GM18873 (cell line): ENCODE data around the gene SPDL1.

Source experiments
- ATAC-seq: cut with Tn5 transposase; IDR thresholded peaks from one replicate; pipeline ENCODE4 v1.9.1; 2021; ENCODE audit warnings: mild to moderate bottlenecking, moderate library complexity, moderate number of reproducible peaks; ENCODE audit not compliant: unreplicated experiment, low FRiP score

The SPDL1 gene

GRCh38 chr5:169583424-169584220 lies at the start of gene SPDL1:
Gene SPDL1, plus strand, starts transcription at chr5:169583773. Its CDS starts 4,644 bp downstream, at chr5:169588417.
- peak; percentile 84 for ATAC-seq

GRCh38 chr5:169534311-169534880 lies 49.2 kb upstream of the SPDL1 start:
- no peak for ATAC-seq

- ATAC-seq = no peak
Observed at GRCh38 chr5:169534939-169535338, 48.6 kb upstream of the SPDL1 start.

- ATAC-seq = no peak
Observed at GRCh38 chr5:169538944-169539343, 44.6 kb upstream of the SPDL1 start.

- no peak for ATAC-seq
Observed at GRCh38 chr5:169542811-169543210, 40.8 kb upstream of the SPDL1 start.

GRCh38 chr5:169544264-169544950 lies 39.2 kb upstream of the SPDL1 start:
- ATAC-seq = no peak

GRCh38 chr5:169545762-169546161 lies 37.8 kb upstream of the SPDL1 start:
- no peak for ATAC-seq

- ATAC-seq = no peak
Observed at GRCh38 chr5:169546346-169546745, 37.2 kb upstream of the SPDL1 start.

- ATAC-seq = no peak
Observed at GRCh38 chr5:169547508-169547907, 36.1 kb upstream of the SPDL1 start.

- ATAC-seq = no peak
Observed at GRCh38 chr5:169548315-169548714, 35.3 kb upstream of the SPDL1 start.

GRCh38 chr5:169549453-169550100 lies 34.0 kb upstream of the SPDL1 start:
- no peak for ATAC-seq

- ATAC-seq = no peak
Observed at GRCh38 chr5:169550227-169550626, 33.3 kb upstream of the SPDL1 start.

- no peak for ATAC-seq
Observed at GRCh38 chr5:169551146-169551545, 32.4 kb upstream of the SPDL1 start.

GRCh38 chr5:169551696-169552095 lies 31.9 kb upstream of the SPDL1 start:
- no peak for ATAC-seq

GRCh38 chr5:169554251-169554650 lies 29.3 kb upstream of the SPDL1 start:
- ATAC-seq = no peak

GRCh38 chr5:169557838-169558237 lies 25.7 kb upstream of the SPDL1 start:
- no peak for ATAC-seq

- no peak for ATAC-seq
Observed at GRCh38 chr5:169561893-169562292, 21.7 kb upstream of the SPDL1 start.

GRCh38 chr5:169563369-169563768 lies 20.2 kb upstream of the SPDL1 start:
- no peak for ATAC-seq

- ATAC-seq = no peak
Observed at GRCh38 chr5:169566202-169566601, 17.4 kb upstream of the SPDL1 start.

- ATAC-seq = no peak
Observed at GRCh38 chr5:169567079-169567478, 16.5 kb upstream of the SPDL1 start.

- ATAC-seq = no peak
Observed at GRCh38 chr5:169569513-169569912, 14.1 kb upstream of the SPDL1 start.
